Erythroblast (primary cell): ENCODE data around the gene NEDD4L.

Experiments used
- GATA1 ChIP-seq: IDR thresholded peaks from 2 replicates; pipeline ENCODE4 v1.6.1; 2011; ENCODE audit warnings: low read depth, mild to moderate bottlenecking, control low read depth, low read length, moderate library complexity
- POLR2A ChIP-seq: IDR thresholded peaks from 2 replicates; pipeline ENCODE4 v1.6.1; 2011; ENCODE audit warnings: mild to moderate bottlenecking, low read length

- TF ChIP-seq POLR2A (no peak), GATA1 (no peak)
Measured at GRCh38 chr18:58320907-58321561, 277.0 kb downstream of the NEDD4L start.
